GM12892 (cell line): ENCODE results near the gene WDR88.
"Not testable (repeated sequence)": the region's sequence is repeated elsewhere in the genome, so short reads cannot be mapped to it uniquely, and the experiment has no call there.

Source experiments
- DNase-seq: peaks from one replicate; pipeline ENCODE4 v3.0.0; 2011; ENCODE audit not compliant: insufficient read length
- FAIRE-seq: peaks from 2 replicates; lab custom pipeline; 2011; peaks lifted over from hg19 to GRCh38; lab: Jason Lieb, UNC
- POLR2A ChIP-seq: IDR thresholded peaks from 2 replicates; pipeline ENCODE4 v1.6.1; 2011; ENCODE audit warnings: low read depth, low read length, control low read depth
- POLR2AphosphoS5 ChIP-seq: IDR thresholded peaks from 2 replicates; pipeline ENCODE4 v1.6.1; 2011; ENCODE audit warnings: low read depth, low read length, control low read depth
- TAF1 ChIP-seq: IDR thresholded peaks from 2 replicates; pipeline ENCODE4 v1.6.1; 2011; ENCODE audit warnings: low read depth, mild to moderate bottlenecking, control low read depth, low read length, borderline replicate concordance

Gene WDR88

DNA sequence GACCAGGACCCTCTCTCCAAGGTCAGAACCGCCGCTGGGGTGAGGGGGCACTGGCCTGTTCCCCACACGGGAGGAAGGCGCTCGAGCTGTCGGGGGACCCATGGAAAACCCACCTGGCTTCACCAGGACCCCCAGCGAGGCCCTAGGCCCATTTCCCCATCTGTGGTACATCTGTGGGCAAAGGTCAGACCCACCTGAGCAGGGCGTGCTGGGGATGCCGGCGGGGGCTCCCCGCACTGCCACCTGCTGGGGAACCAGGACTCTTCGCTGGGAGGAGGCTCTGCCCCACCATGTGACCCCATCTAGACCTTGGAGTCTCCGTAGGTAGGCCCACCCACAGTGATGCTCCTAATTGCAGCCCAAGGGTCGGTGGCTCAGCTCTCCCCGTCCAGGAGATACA lies 511 bp downstream of the WDR88 start:
- DNase-seq (no peak), FAIRE-seq (no peak)
- no peak for TF ChIP-seq POLR2A
- no peak for TF ChIP-seq POLR2AphosphoS5
- no peak for TF ChIP-seq TAF1

DNA sequence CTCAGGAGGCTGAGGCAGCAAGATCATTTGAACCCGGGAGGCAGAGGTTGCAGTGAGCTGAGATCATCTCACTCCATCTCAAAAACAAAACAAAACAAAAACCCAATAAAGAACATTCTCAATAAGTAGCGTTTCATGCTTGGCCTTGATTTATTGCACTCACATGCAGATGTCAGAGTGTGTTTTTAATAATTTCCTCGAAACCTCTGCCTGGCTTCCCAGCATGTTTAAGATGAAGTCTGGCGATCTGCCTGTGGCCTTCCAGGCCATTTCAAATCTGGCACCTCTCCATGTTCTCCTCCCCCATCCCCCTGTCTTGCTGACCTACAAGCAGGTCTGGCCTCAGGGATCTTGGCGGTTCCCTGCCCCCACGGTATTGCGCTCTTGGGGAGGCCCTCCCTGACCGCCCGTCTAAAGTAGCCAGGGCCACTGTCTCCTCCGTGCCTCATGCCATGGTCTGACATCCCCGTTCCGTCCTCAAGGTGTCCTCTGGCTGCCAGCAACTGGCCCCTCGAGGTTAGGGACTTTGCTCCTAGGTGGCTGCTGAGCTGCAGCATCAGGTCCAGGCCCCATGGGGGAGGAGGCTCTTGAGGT lies 1.6 kb downstream of the WDR88 start:
- TF ChIP-seq POLR2AphosphoS5 (no peak), POLR2A (no peak), TAF1 (no peak)
- FAIRE-seq (no peak), DNase-seq (no peak)

- no peak for FAIRE-seq
- TF ChIP-seq POLR2AphosphoS5 (no peak), POLR2A (no peak), TAF1 (no peak)
- no peak for DNase-seq
These were observed 2.7 kb downstream of the WDR88 start for GRCh38 chr19:33134571-33135041.

- TF ChIP-seq TAF1 (no peak), POLR2AphosphoS5 (no peak), POLR2A (no peak)
- DNase-seq (no peak), FAIRE-seq (no peak)
These were observed 7.3 kb downstream of the WDR88 start for GRCh38 chr19:33139165-33139564.

GRCh38 chr19:33143897-33144405 lies 12.0 kb downstream of the WDR88 start:
- TF ChIP-seq POLR2AphosphoS5 (no peak), POLR2A (no peak), TAF1 (no peak)
- peak; percentile 67 for DNase-seq
- peak; percentile 91 for FAIRE-seq

- FAIRE-seq: no peak
- TF ChIP-seq POLR2AphosphoS5: no peak
- no peak for DNase-seq
These were observed 14.3 kb downstream of the WDR88 start for GRCh38 chr19:33146209-33146608.

- TF ChIP-seq TAF1 (no peak), POLR2AphosphoS5 (no peak), POLR2A (no peak)
- DNase-seq (no peak), FAIRE-seq (no peak)
These were observed 15.6 kb downstream of the WDR88 start for GRCh38 chr19:33147538-33147937.

DNA sequence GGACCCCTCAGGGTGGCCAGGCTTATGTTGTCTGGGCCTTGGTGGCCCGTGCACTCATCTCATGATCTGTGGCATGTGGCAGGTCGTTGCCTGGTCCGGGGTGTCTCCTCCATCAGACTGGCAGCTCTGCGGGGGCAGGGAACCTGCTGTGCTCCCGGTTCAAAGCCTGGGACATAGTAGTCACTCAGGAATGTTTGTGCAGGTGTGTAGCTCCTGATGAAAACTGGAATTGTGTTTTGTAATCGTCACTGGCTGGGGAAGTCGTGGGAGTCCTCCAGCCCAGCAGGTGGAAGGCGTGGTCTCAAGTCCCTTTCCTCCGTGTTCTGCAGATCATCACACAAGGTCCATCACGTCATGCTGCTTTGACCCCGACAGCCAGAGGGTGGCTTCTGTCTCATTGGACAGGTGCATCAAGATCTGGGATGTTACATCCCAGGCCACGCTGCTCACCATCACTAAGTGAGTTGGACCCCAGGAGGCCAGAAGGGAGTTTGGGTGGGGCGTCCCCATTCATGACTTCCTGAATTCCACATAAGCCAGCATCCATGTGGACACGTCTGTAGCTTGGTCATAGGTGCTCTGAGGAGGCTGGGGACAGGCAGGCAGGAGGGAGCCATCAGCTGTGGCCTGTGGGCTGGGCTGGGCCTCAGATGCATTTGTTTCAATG lies 19.1 kb downstream of the WDR88 start:
- TF ChIP-seq TAF1 (no peak), POLR2A (no peak), POLR2AphosphoS5 (no peak)
- FAIRE-seq: no peak
- DNase-seq: no peak

DNA sequence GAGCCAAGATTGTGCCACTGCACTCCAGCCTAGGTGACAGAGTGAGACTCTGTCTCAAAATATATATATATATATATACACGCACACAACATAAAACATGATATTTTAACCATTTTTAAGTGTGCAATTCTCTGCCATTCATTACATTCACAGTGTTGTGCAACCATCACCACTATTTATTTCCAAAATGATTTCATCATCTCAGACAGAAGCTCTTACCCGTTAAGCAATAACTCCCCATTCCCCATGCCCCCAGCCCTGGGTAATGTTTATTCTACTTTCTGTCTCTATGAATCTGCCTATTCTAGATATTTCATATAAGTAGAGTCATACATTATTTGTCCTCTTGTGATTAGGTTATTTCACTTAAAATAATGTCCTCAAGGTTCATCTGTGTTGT lies 20.3 kb downstream of the WDR88 start:
- no peak for DNase-seq
- no peak for FAIRE-seq
- no peak for TF ChIP-seq POLR2AphosphoS5
- no peak for TF ChIP-seq TAF1
- no peak for TF ChIP-seq POLR2A

- not testable (repeated sequence) for FAIRE-seq
These were observed 20.7 kb downstream of the WDR88 start for GRCh38 chr19:33152625-33153024.

GRCh38 chr19:33154313-33154712 lies 22.4 kb downstream of the WDR88 start:
- not testable (repeated sequence) for DNase-seq, FAIRE-seq

More at GRCh38 chr19:33152625-33153024, 20.7 kb downstream of the WDR88 start:
- not testable (repeated sequence) for DNase-seq

- no peak for TF ChIP-seq POLR2A
- TF ChIP-seq TAF1: no peak
- TF ChIP-seq POLR2AphosphoS5: no peak
- FAIRE-seq (no peak), DNase-seq (no peak)
These were observed 24.4 kb downstream of the WDR88 start for GRCh38 chr19:33156334-33156733.

GRCh38 chr19:33157906-33158305 lies 26.0 kb downstream of the WDR88 start:
- DNase-seq (no peak), FAIRE-seq (no peak)
- TF ChIP-seq POLR2A (no peak), TAF1 (no peak), POLR2AphosphoS5 (no peak)
